Ishikawa (cell line): ENCODE results near the gene EPS15.

Source experiments
- EP300 ChIP-seq: IDR thresholded peaks from 2 replicates; pipeline ENCODE4 v1.6.1; 2012; ENCODE audit warnings: borderline replicate concordance
- FOXM1 ChIP-seq: IDR thresholded peaks from 2 replicates; pipeline ENCODE4 v1.6.1; 2012; ENCODE audit warnings: low read depth, borderline replicate concordance
- NFIC ChIP-seq: IDR thresholded peaks from 2 replicates; pipeline ENCODE4 v1.6.1; 2012
- RAD21 ChIP-seq: IDR thresholded peaks from 2 replicates; pipeline ENCODE4 v1.6.1; 2012; ENCODE audit warnings: low read depth
- TF ChIP-seq, protein P1 (sequence below): IDR thresholded peaks from 2 replicates; pipeline ENCODE4 v1.6.1; 2012; ENCODE audit warnings: low read depth, mild to moderate bottlenecking

DNA sequence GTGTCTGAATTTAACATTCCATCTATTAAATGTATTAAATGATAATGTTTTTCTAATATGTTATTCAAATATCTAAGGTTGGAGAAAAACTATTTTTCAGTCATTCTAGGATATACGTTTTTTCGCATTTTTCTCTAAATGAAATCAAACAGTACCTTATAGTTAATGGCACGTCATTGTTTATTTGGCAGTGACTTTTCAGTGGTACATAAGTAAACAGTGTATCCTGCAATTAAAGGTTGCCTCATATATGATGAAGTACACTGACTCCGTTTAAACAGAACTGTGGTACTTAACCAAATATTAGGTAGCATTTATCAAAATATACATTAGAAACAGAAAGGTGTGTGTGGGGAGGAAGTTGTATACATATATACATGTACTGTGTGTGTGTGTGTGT is 79.2 kb downstream of the EPS15 start:
- TF ChIP-seq EP300 (no peak), FOXM1 (no peak), NFIC (no peak), RAD21 (no peak)
- TF ChIP-seq, protein P1, sequence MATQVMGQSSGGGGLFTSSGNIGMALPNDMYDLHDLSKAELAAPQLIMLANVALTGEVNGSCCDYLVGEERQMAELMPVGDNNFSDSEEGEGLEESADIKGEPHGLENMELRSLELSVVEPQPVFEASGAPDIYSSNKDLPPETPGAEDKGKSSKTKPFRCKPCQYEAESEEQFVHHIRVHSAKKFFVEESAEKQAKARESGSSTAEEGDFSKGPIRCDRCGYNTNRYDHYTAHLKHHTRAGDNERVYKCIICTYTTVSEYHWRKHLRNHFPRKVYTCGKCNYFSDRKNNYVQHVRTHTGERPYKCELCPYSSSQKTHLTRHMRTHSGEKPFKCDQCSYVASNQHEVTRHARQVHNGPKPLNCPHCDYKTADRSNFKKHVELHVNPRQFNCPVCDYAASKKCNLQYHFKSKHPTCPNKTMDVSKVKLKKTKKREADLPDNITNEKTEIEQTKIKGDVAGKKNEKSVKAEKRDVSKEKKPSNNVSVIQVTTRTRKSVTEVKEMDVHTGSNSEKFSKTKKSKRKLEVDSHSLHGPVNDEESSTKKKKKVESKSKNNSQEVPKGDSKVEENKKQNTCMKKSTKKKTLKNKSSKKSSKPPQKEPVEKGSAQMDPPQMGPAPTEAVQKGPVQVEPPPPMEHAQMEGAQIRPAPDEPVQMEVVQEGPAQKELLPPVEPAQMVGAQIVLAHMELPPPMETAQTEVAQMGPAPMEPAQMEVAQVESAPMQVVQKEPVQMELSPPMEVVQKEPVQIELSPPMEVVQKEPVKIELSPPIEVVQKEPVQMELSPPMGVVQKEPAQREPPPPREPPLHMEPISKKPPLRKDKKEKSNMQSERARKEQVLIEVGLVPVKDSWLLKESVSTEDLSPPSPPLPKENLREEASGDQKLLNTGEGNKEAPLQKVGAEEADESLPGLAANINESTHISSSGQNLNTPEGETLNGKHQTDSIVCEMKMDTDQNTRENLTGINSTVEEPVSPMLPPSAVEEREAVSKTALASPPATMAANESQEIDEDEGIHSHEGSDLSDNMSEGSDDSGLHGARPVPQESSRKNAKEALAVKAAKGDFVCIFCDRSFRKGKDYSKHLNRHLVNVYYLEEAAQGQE: no peak
